ENCODE data around the gene DUSP1.

DUSP1 gene

GRCh38 chr5:172757394-172758010, 13.5 kb downstream of the DUSP1 start:
- peak overlapping the region; percentile 37; the same call in 1 of the 2 replicates for H3K4me2 ChIP-seq

GRCh38 chr5:172756764-172757393, 14.1 kb downstream of the DUSP1 start:
- Histone ChIP-seq H3K27me3 (no peaks in the 10 kb centered on the region), H3K36me3 (no peaks in the 10 kb centered on the region), H3K27ac (no peak overlapping the region), H3K4me2 (no peak overlapping the region), H3K9ac (no peak overlapping the region), H3K4me3 (no peak overlapping the region), H3K4me1 (peaks cover 26% of the 10 kb centered on the region), H3K9me3 (peaks cover 9% of the 10 kb centered on the region; the same call in 1 of the 2 replicates), H4K20me1 (no peaks in the 10 kb centered on the region)
- no peak for TF ChIP-seq Cebpa-rat (IDR thresholded peaks at IDR 0.05)

More at GRCh38 chr5:172757394-172758010, 13.5 kb downstream of the DUSP1 start:
- no peak for TF ChIP-seq Cebpa-rat (IDR thresholded peaks at IDR 0.05)
- Histone ChIP-seq H3K4me1 (peaks cover 24% of the 10 kb centered on the region), H3K27me3 (no peaks in the 10 kb centered on the region), H3K4me3 (no peak overlapping the region), H3K27ac (no peak overlapping the region), H3K36me3 (no peaks in the 10 kb centered on the region), H3K9me3 (peaks cover 9% of the 10 kb centered on the region; the same call in 1 of the 2 replicates), H4K20me1 (no peaks in the 10 kb centered on the region), H3K9ac (no peak overlapping the region)

- Histone ChIP-seq H3K4me2 (no peak overlapping the region), H3K27me3 (no peaks in the 10 kb centered on the region), H3K9ac (no peak overlapping the region), H4K20me1 (no peaks in the 10 kb centered on the region), H3K9me3 (0 out of 2 replicates have a peak, but pooled peaks cover 2% of the 10 kb centered on the region), H3K4me1 (peaks cover 45% of the 10 kb centered on the region), H3K4me3 (no peak overlapping the region), H3K27ac (no peak overlapping the region; the same call in 1 of the 2 replicates), H3K36me3 (no peaks in the 10 kb centered on the region)
- TF ChIP-seq Cebpa-rat (IDR thresholded peaks at IDR 0.05) = no peak
Observed at GRCh38 chr5:172754596-172755356, 16.2 kb downstream of the DUSP1 start.

- Histone ChIP-seq H3K4me1 (peaks cover 29% of the 10 kb centered on the region), H3K9me3 (peaks cover 7% of the 10 kb centered on the region), H3K27ac (no peak overlapping the region), H4K20me1 (no peaks in the 10 kb centered on the region), H3K9ac (no peak overlapping the region), H3K36me3 (no peaks in the 10 kb centered on the region), H3K27me3 (no peaks in the 10 kb centered on the region), H3K4me2 (no peak overlapping the region), H3K4me3 (no peak overlapping the region)
- no peak for TF ChIP-seq Cebpa-rat (IDR thresholded peaks at IDR 0.05)
Observed at GRCh38 chr5:172753101-172753500, 17.9 kb downstream of the DUSP1 start.

- no peak for TF ChIP-seq Cebpa-rat (IDR thresholded peaks at IDR 0.05)
- peak overlapping the region; percentile 83 for H3K4me2 ChIP-seq
- H3K9me3 ChIP-seq = peaks cover 17% of the 10 kb centered on the region
- H3K27ac ChIP-seq = peak overlapping the region; percentile 46; the same call in 1 of the 2 replicates
- no peaks in the 10 kb centered on the region for H3K36me3 ChIP-seq
- no peak overlapping the region for H3K4me3 ChIP-seq
- no peak overlapping the region for H3K9ac ChIP-seq
- H3K4me1 ChIP-seq = peaks cover 24% of the 10 kb centered on the region
- H4K20me1 ChIP-seq = no peaks in the 10 kb centered on the region
- no peaks in the 10 kb centered on the region for H3K27me3 ChIP-seq
Observed at GRCh38 chr5:172751761-172752510, 19.1 kb downstream of the DUSP1 start.

GRCh38 chr5:172749881-172750633, 20.9 kb downstream of the DUSP1 start:
- Histone ChIP-seq H3K9ac (no peak overlapping the region), H3K4me2 (peak overlapping the region; percentile 83; the same call in 1 of the 2 replicates), H3K4me1 (peaks cover 24% of the 10 kb centered on the region)

GRCh38 chr5:172749076-172749475, 21.9 kb downstream of the DUSP1 start:
- no peak overlapping the region for H3K27ac ChIP-seq
- no peak overlapping the region for H3K4me2 ChIP-seq
- no peak overlapping the region for H3K9ac ChIP-seq
- no peak for TF ChIP-seq Cebpa-rat (IDR thresholded peaks at IDR 0.05)
- no peaks in the 10 kb centered on the region for H3K27me3 ChIP-seq
- peaks cover 20% of the 10 kb centered on the region for H3K9me3 ChIP-seq
- H4K20me1 ChIP-seq = no peaks in the 10 kb centered on the region
- peaks cover 32% of the 10 kb centered on the region for H3K4me1 ChIP-seq
- H3K4me3 ChIP-seq = no peak overlapping the region
- no peaks in the 10 kb centered on the region for H3K36me3 ChIP-seq

More at GRCh38 chr5:172749881-172750633, 20.9 kb downstream of the DUSP1 start:
- Histone ChIP-seq H3K36me3 (no peaks in the 10 kb centered on the region), H3K9me3 (peaks cover 20% of the 10 kb centered on the region), H3K4me3 (no peak overlapping the region), H3K27me3 (no peaks in the 10 kb centered on the region), H4K20me1 (no peaks in the 10 kb centered on the region), H3K27ac (no peak overlapping the region)
- no peak for TF ChIP-seq Cebpa-rat (IDR thresholded peaks at IDR 0.05)

GRCh38 chr5:172748341-172748843, 22.6 kb downstream of the DUSP1 start:
- no peak for TF ChIP-seq Cebpa-rat (IDR thresholded peaks at IDR 0.05)

More at GRCh38 chr5:172748341-172748843, 22.6 kb downstream of the DUSP1 start:
- H3K4me1 ChIP-seq = peaks cover 39% of the 10 kb centered on the region
- no peak overlapping the region for H3K27ac ChIP-seq
- no peak overlapping the region for H3K4me3 ChIP-seq
- H3K36me3 ChIP-seq = no peaks in the 10 kb centered on the region
- no peaks in the 10 kb centered on the region for H4K20me1 ChIP-seq
- peaks cover 20% of the 10 kb centered on the region for H3K9me3 ChIP-seq
- H3K9ac ChIP-seq = no peak overlapping the region
- no peaks in the 10 kb centered on the region for H3K27me3 ChIP-seq
- H3K4me2 ChIP-seq = no peak overlapping the region

Data from BLaER1 (cell line).